Left ventricle myocardium inferior (tissue), 1 donor: ENCODE results near the gene UBXN1. TPM values are rescaled to one million over a fixed set of nuclear protein-coding genes. Genes with fewer than 3 reads are reported as not detected.

Source experiments
- DNase-seq: peaks from one replicate; pipeline ENCODE4 v3.0.0-alpha.2; 2020
- H3K27ac ChIP-seq: fragments of 200-600 bp; replicated peaks from 2 replicates; pipeline ENCODE4 v1.8.0; 2021
- H3K27me3 ChIP-seq: fragments of 200-600 bp; 2 replicates; pipeline ENCODE4 v1.8.0; 2021; ENCODE audit warnings: low read depth
- H3K36me3 ChIP-seq: fragments of 200-600 bp; 2 replicates; pipeline ENCODE4 v1.8.0; 2021
- H3K4me1 ChIP-seq: fragments of 200-600 bp; 2 replicates; pipeline ENCODE4 v1.8.0; 2021
- H3K4me3 ChIP-seq: fragments of 200-600 bp; 2 replicates; pipeline ENCODE4 v1.8.0; 2021; ENCODE audit warnings: mild to moderate bottlenecking, moderate library complexity
- H3K9me3 ChIP-seq: fragments of 200-600 bp; replicated peaks from 2 replicates; pipeline ENCODE4 v1.8.0; 2021
- intact Hi-C: fragments of 100-400 bp; cut with micrococcal nuclease; formaldehyde crosslinking; loops from one replicate; pipeline ENCODE4 v1.11.0; 2022
- long read RNA-seq: library from polyadenylated mRNA; unstranded; transcript quantifications from one replicate; pipeline ENCODE4 v2.0.0, GENCODE V29; 2021
- total RNA-seq: library from RNA; stranded (reverse); fragmentation: NEBNext Ultra II Directional; extraction: Animal tissue kit (Norgen Biotek cat#: 25700); gene quantifications from one replicate; pipeline ENCODE4 v1.2.1, GENCODE V29; 2021
- TF ChIP-seq, protein P1 (sequence below): fragments of 200-600 bp; IDR thresholded peaks from 2 replicates; pipeline ENCODE4 v1.8.0; 2021; ENCODE audit warnings: antibody characterized with exemption, mild to moderate bottlenecking, borderline replicate concordance
- donor health status: DM: no; HTN: yes; CAD: no; lungs with severe emphysema.

The UBXN1 gene, protein sequence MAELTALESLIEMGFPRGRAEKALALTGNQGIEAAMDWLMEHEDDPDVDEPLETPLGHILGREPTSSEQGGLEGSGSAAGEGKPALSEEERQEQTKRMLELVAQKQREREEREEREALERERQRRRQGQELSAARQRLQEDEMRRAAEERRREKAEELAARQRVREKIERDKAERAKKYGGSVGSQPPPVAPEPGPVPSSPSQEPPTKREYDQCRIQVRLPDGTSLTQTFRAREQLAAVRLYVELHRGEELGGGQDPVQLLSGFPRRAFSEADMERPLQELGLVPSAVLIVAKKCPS
- 82.3 TPM for total RNA-seq
- long read RNA-seq, transcript UBXN1-201 (8 exons, 1,291 nt): minor isoform, 5 of 143 reads
- long read RNA-seq, transcript UBXN1-202 (9 exons, 1,153 nt): major isoform, 127 of 143 reads
- long read RNA-seq, partial matches to known transcripts: 2 of 143 reads
- long read RNA-seq, other reads (novel, unspliced or antisense): 0 of 143 reads

DNA sequence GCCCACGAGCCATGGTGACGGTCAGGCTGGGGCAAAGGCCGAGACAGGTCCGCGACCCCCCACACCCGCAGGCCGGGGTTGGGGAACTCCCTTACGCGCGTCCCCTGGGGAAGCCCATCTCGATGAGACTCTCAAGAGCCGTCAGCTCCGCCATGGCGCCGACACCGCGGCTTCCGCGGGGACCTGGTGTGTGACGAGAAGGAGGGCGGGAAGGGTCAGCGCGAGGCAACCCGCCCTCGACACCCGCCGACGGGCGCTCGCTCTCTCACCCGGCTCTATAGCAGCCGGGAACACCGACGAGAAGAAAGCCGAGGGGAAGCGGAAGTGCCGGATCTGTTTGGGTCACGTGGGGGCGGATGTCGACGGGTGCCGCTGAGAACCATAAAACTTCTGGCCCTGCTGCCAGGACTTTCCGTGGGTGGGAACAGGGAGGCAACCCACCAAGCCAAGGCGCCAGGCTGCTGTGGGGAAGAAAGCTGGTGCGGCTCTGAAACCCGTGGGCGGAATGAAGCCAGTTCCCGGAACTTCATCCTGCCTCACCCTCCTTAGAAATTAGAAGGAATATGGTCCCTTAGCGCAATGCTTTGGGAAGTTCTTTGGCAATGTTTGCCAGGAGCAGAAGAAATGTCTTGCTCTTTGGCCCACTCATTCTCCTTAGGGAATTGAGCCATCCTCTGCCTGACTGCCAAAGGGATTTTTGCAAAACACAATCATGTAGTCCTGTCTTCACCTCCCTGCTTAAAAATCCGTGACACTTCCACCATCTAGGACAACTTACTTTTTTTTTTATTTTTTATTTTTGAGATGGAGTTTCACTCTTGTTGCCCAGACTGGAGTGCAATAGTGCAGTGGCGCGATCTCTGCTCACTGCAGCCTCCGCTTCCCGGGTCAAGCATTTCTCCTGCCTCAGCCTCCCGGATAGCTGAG is at the start of gene UBXN1:
TSS of gene UBXN1 (minus strand) at position 304 of the 927 bp plus-strand sequence. CDS start at position 154, 150 bp downstream.
- peak within 1 kb of the TSS; percentile 92 for H3K4me3 ChIP-seq
- intact Hi-C loops: no loop called here
- H3K27me3 ChIP-seq: no peaks in the 10 kb centered on the region
- DNase-seq: peak; percentile 93
- H3K27ac ChIP-seq: peak within 1 kb of the TSS; percentile 95
- no peaks in the 10 kb centered on the region for H3K9me3 ChIP-seq
- peaks cover 52% of the 10 kb centered on the region for H3K4me1 ChIP-seq
- TF ChIP-seq, protein P1, sequence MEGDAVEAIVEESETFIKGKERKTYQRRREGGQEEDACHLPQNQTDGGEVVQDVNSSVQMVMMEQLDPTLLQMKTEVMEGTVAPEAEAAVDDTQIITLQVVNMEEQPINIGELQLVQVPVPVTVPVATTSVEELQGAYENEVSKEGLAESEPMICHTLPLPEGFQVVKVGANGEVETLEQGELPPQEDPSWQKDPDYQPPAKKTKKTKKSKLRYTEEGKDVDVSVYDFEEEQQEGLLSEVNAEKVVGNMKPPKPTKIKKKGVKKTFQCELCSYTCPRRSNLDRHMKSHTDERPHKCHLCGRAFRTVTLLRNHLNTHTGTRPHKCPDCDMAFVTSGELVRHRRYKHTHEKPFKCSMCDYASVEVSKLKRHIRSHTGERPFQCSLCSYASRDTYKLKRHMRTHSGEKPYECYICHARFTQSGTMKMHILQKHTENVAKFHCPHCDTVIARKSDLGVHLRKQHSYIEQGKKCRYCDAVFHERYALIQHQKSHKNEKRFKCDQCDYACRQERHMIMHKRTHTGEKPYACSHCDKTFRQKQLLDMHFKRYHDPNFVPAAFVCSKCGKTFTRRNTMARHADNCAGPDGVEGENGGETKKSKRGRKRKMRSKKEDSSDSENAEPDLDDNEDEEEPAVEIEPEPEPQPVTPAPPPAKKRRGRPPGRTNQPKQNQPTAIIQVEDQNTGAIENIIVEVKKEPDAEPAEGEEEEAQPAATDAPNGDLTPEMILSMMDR: no peak
- H3K36me3 ChIP-seq: peaks cover 41% of the 10 kb centered on the region

GRCh38 chr11:62728171-62728988 is 49.5 kb upstream of the UBXN1 start, which contains the start of gene TTC9C:
Gene TTC9C, plus strand, starts transcription at chr11:62728486. Its CDS starts 363 bp downstream, at chr11:62728849.
- Histone ChIP-seq H3K4me1 (peaks cover 80% of the 10 kb centered on the region), H3K27me3 (no peaks in the 10 kb centered on the region), H3K4me3 (peak within 1 kb of the TSS; percentile 91), H3K36me3 (peaks cover 25% of the 10 kb centered on the region), H3K9me3 (no peaks in the 10 kb centered on the region), H3K27ac (peak within 1 kb of the TSS; percentile 95)
- DNase-seq: peak; percentile 87
- TF ChIP-seq, protein P1: no peak
- intact Hi-C loops: loop anchor here (10.0 kb wide), 1 partner anchor 106 kb away; the partner anchor contains the start of genes STX5, TEX54 and WDR74

DNA sequence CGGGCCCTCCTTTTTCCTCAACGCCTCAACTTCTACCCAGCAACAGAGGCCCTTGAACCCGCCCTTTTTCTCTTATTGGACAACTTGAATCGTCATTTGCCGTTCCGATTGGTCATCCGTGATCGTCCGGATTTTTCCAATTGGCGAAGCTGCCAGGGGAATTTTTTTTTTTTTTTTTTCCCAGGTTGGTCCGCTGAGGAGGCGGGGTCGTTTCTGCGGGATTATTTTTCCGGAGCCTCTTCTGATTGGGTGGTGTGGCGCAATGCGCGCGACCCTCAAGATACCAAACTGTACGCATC is 48.9 kb upstream of the UBXN1 start:
- Histone ChIP-seq H3K27ac (peak overlapping the region; percentile 95), H3K4me3 (peak overlapping the region; percentile 91), H3K27me3 (no peaks in the 10 kb centered on the region), H3K36me3 (peaks cover 25% of the 10 kb centered on the region), H3K9me3 (no peaks in the 10 kb centered on the region), H3K4me1 (peaks cover 81% of the 10 kb centered on the region)
- TF ChIP-seq, protein P1: no peak
- intact Hi-C loops: loop anchor here (10.0 kb wide), 1 partner anchor 107 kb away; the partner anchor contains the start of genes STX5, TEX54 and WDR74
- DNase-seq: peak; percentile 82

- peaks cover 30% of the 10 kb centered on the region for H3K36me3 ChIP-seq
- TF ChIP-seq, protein P1: no peak
- peak; percentile 99 for DNase-seq
- peak within 1 kb of the TSS; percentile 95 for H3K27ac ChIP-seq
- H3K27me3 ChIP-seq: no peaks in the 10 kb centered on the region
- intact Hi-C loops: loop anchor here (10.0 kb wide), 1 partner anchor 107 kb away; the partner anchor contains the start of genes STX5, TEX54 and WDR74
- peak within 1 kb of the TSS; percentile 91 for H3K4me3 ChIP-seq
- H3K4me1 ChIP-seq: peaks cover 86% of the 10 kb centered on the region
- H3K9me3 ChIP-seq: no peaks in the 10 kb centered on the region
Observed at GRCh38 chr11:62727165-62727871, 48.4 kb upstream of the UBXN1 start, which contains the start of gene HNRNPUL2. Gene HNRNPUL2, minus strand, starts transcription at chr11:62727457. Its CDS starts 301 bp downstream, at chr11:62727156.
